GM12865 (cell line): ENCODE results near the gene CHRD.

Experiments used
- DNase-seq: peaks from one replicate; pipeline ENCODE4 v3.0.0; 2010; ENCODE audit warnings: low read depth
- H3K4me3 ChIP-seq: 2 replicates; pipeline ENCODE4 v1.5.1; 2011; ENCODE audit warnings: mild to moderate bottlenecking, low read depth, low read length, control low read depth
- CTCF ChIP-seq: IDR thresholded peaks from 2 replicates; pipeline ENCODE4 v1.5.1; 2011; ENCODE audit warnings: low read length, control low read depth, low read depth, inconsistent platforms; ENCODE audit not compliant: insufficient read depth; ENCODE audit errors: missing control alignments

Gene CHRD

GRCh38 chr3:184379358-184380184, at the start of gene CHRD:
TSS of gene CHRD (plus strand) at chr3:184380054. CDS start at chr3:184380319, 265 bp downstream.
- no peak for DNase-seq
- no peak within 1 kb of the TSS for H3K4me3 ChIP-seq
- TF ChIP-seq CTCF, result no peak

- no peak for DNase-seq
- TF ChIP-seq CTCF, result no peak
- H3K4me3 ChIP-seq, result no peak overlapping the region
These were observed 47.3 kb upstream of the CHRD start for GRCh38 chr3:184332370-184333090.

- no peak for DNase-seq
- no peak overlapping the region for H3K4me3 ChIP-seq
These were observed 46.7 kb upstream of the CHRD start for GRCh38 chr3:184333190-184333589.

GRCh38 chr3:184333700-184334099, 46.2 kb upstream of the CHRD start:
- H3K4me3 ChIP-seq, result no peak overlapping the region
- TF ChIP-seq CTCF, result no peak
- no peak for DNase-seq

More at GRCh38 chr3:184333190-184333589, 46.7 kb upstream of the CHRD start:
- TF ChIP-seq CTCF, result no peak

- no peak overlapping the region for H3K4me3 ChIP-seq
- no peak for DNase-seq
- TF ChIP-seq CTCF, result no peak
These were observed 45.2 kb upstream of the CHRD start for GRCh38 chr3:184334470-184335158.

GRCh38 chr3:184335291-184335660, 44.6 kb upstream of the CHRD start:
- DNase-seq, result no peak
- TF ChIP-seq CTCF, result no peak
- no peak overlapping the region for H3K4me3 ChIP-seq
